Measurements from ENCODE around the gene FUT1. TPM values are rescaled to one million over a fixed set of nuclear protein-coding genes. Genes with fewer than 3 reads are reported as not detected.

The FUT1 gene
- total and polyA plus RNA-seq, 2 of the 8 experiments (the other 6 are each of a cell fraction or from before 2014, with no cell fraction given): 7.4 to 12.9 TPM

- 0 out of 2 replicates have a peak, but pooled peaks have one; percentile 48 for TF ChIP-seq CHD2 (IDR thresholded peaks at IDR 0.05; ENCODE audit: low read length)
- peak; percentile 62; the same call in 1 of the 2 replicates for TF ChIP-seq TBP (IDR thresholded peaks at IDR 0.05; ENCODE audit: low read depth, low read length)
- TF ChIP-seq CBX8 (IDR thresholded peaks at IDR 0.05; ENCODE audit: borderline replicate concordance, low read depth, low read length): no peak
- TF ChIP-seq TAF1 (IDR thresholded peaks at IDR 0.05; ENCODE audit: low read depth, low read length): peak; percentile 42; the same call in 1 of the 2 replicates
- TF ChIP-seq GTF2F1 (IDR thresholded peaks at IDR 0.05; ENCODE audit: borderline replicate concordance, low read depth, low read length): no peak
- TF ChIP-seq BCL11A (IDR thresholded peaks at IDR 0.05; ENCODE audit: low read depth in 2 of 2, low read length in 2 of 2): no peak
- TF ChIP-seq CBX5 (IDR thresholded peaks at IDR 0.05; ENCODE audit: low read depth, low read length): no peak
- TF ChIP-seq RFX5 (IDR thresholded peaks at IDR 0.05; ENCODE audit: borderline replicate concordance, low read depth, low read length): no peak
- TF ChIP-seq ASH2L (IDR thresholded peaks at IDR 0.05; ENCODE audit: low read length): peak; percentile 74
- 0 out of 2 replicates have a peak, but pooled peaks have one; percentile 10 for TF ChIP-seq MAX (IDR thresholded peaks at IDR 0.05)
- peak; percentile 36; the same call in 1 of the 2 replicates for TF ChIP-seq ATF3 (IDR thresholded peaks at IDR 0.05; ENCODE audit: insufficient read depth, low read depth, low read length)
- TF ChIP-seq EZH2 (IDR thresholded peaks at IDR 0.05; ENCODE audit: low read depth, low read length, severe bottlenecking): no peak
- no peak for TF ChIP-seq TEAD4 (IDR thresholded peaks at IDR 0.05; ENCODE audit: low read depth, low read length)
- peak; percentile 81 for TF ChIP-seq BACH1 (IDR thresholded peaks at IDR 0.05; ENCODE audit: low read length)
- no peak for TF ChIP-seq SIRT6 (IDR thresholded peaks at IDR 0.05; ENCODE audit: low read length)
- TF ChIP-seq RXRA (IDR thresholded peaks at IDR 0.05; ENCODE audit: insufficient read depth, low read depth, low read length): no peak
Observed at GRCh38 chr19:48795055-48795684, 42.7 kb upstream of the FUT1 start (continued).

Data from H1 (cell line).